Liver (tissue), 3 donors: ENCODE results near the gene ROBO2.

ENCODE experiments used
- CTCF ChIP-seq: fragments of 150-350 bp; IDR thresholded peaks from 2 replicates; pipeline ENCODE4 v1.5.1; 2017; ENCODE audit warnings: improper control_type of control experiment, low read depth, low read length; ENCODE audit not compliant: missing input control
- EGR1 ChIP-seq, 2 donors: IDR thresholded peaks; 2 replicates each; pipeline ENCODE4 v1.6.1; 2016 to 2018; ENCODE audit warnings: antibody characterized with exemption in 2 of 2, low read depth in 2 of 2
- FOXA2 ChIP-seq: IDR thresholded peaks from 2 replicates; pipeline ENCODE4 v1.6.1; 2016; ENCODE audit warnings: antibody characterized with exemption
- GABPA ChIP-seq, 2 donors: IDR thresholded peaks in 1 of 2; conservative IDR thresholded peaks in 1 of 2; 2 replicates each; pipeline ENCODE4 v1.6.1; 2016; ENCODE audit warnings: antibody characterized with exemption in 2 of 2, mild to moderate bottlenecking in 1 of 2, moderate library complexity in 1 of 2
- HNF4A ChIP-seq, 2 donors: conservative IDR thresholded peaks; 2 replicates each; pipeline ENCODE4 v1.6.1; 2016; ENCODE audit warnings: antibody characterized with exemption in 2 of 2, mild to moderate bottlenecking in 2 of 2
- HNF4G ChIP-seq: IDR thresholded peaks from 2 replicates; pipeline ENCODE4 v1.6.1; 2016; ENCODE audit warnings: antibody characterized with exemption
- JUND ChIP-seq, 2 donors: IDR thresholded peaks; 2 replicates each; pipeline ENCODE4 v1.6.1; 2016; ENCODE audit warnings: antibody characterized with exemption in 2 of 2
- MAX ChIP-seq: IDR thresholded peaks from 2 replicates; pipeline ENCODE4 v1.6.1; 2016; ENCODE audit warnings: antibody characterized with exemption
- RAD21 ChIP-seq, 2 donors: IDR thresholded peaks; 2 replicates each; pipeline ENCODE4 v1.6.1; 2016; ENCODE audit warnings: antibody characterized with exemption in 2 of 2, mild to moderate bottlenecking in 2 of 2
- REST ChIP-seq: IDR thresholded peaks from 2 replicates; pipeline ENCODE4 v1.6.1; 2016; ENCODE audit warnings: antibody characterized with exemption, mild to moderate bottlenecking
- SP1 ChIP-seq: IDR thresholded peaks from 2 replicates; pipeline ENCODE4 v1.6.1; 2018; ENCODE audit warnings: antibody characterized with exemption, mild to moderate bottlenecking
- TAF1 ChIP-seq: conservative IDR thresholded peaks from 2 replicates; pipeline ENCODE4 v1.6.1; 2016; ENCODE audit warnings: antibody characterized with exemption, mild to moderate bottlenecking
- YY1 ChIP-seq: IDR thresholded peaks from 2 replicates; pipeline ENCODE4 v1.6.1; 2016; ENCODE audit warnings: antibody characterized with exemption, mild to moderate bottlenecking
- donor health status: healthy.
- donor health status: healthy.

- TF ChIP-seq CTCF (no peak), REST (no peak), RAD21 (IDR thresholded peaks at IDR 0.05) (no peak), MAX (no peak), HNF4A (conservative IDR thresholded peaks at IDR 0.05) (no peak), GABPA (IDR thresholded peaks at IDR 0.05 in 1 of 2, conservative IDR thresholded peaks at IDR 0.05 in 1 of 2) (no peak), TAF1 (no peak), HNF4G (no peak), JUND (IDR thresholded peaks at IDR 0.05) (no peak), SP1 (no peak), EGR1 (IDR thresholded peaks at IDR 0.05; ENCODE audit: low read depth in 2 of 2) (no peak), FOXA2 (no peak), YY1 (no peak)
These were observed 642.3 kb downstream of the ROBO2 start for GRCh38 chr3:77682162-77682561.
